Erythroblast (primary cell): ENCODE data around the gene ANTXR2.

Source experiments
- GATA1 ChIP-seq: IDR thresholded peaks from 2 replicates; pipeline ENCODE4 v1.6.1; 2011; ENCODE audit warnings: low read depth, mild to moderate bottlenecking, control low read depth, low read length, moderate library complexity
- POLR2A ChIP-seq: IDR thresholded peaks from 2 replicates; pipeline ENCODE4 v1.6.1; 2011; ENCODE audit warnings: mild to moderate bottlenecking, low read length

GRCh38 chr4:80029364-80029763 is 43.7 kb downstream of the ANTXR2 start:
- TF ChIP-seq POLR2A, result no peak
- TF ChIP-seq GATA1, result no peak
